AG09309 (cell line): ENCODE data around the gene C12orf50.

Experiments used
- DNase-seq: peaks from one replicate; pipeline ENCODE4 v3.0.0-alpha.2; 2010; ENCODE audit warnings: low read depth
- H3K4me3 ChIP-seq: 2 replicates; pipeline ENCODE4 v1.5.1; 2011; ENCODE audit warnings: mild to moderate bottlenecking, low read depth, low read length, moderate library complexity; ENCODE audit not compliant: control insufficient read depth
- CTCF ChIP-seq: IDR thresholded peaks from 2 replicates; pipeline ENCODE4 v1.5.1; 2011; ENCODE audit warnings: mild to moderate bottlenecking, low read depth, low read length, inconsistent platforms; ENCODE audit not compliant: insufficient read depth, control insufficient read depth; ENCODE audit errors: missing control alignments

The C12orf50 gene

GRCh38 chr12:88001327-88001726, 27.9 kb downstream of the C12orf50 start:
- no peak overlapping the region for H3K4me3 ChIP-seq
- DNase-seq, result no peak
- TF ChIP-seq CTCF, result no peak

GRCh38 chr12:87995581-87996178, 33.5 kb downstream of the C12orf50 start:
- peak; percentile 27 for DNase-seq
- peak; percentile 79 for TF ChIP-seq CTCF
- no peak overlapping the region for H3K4me3 ChIP-seq

- no peak for DNase-seq
- TF ChIP-seq CTCF, result no peak
- no peak overlapping the region for H3K4me3 ChIP-seq
These were observed 37.7 kb downstream of the C12orf50 start for GRCh38 chr12:87991483-87991882.

DNA sequence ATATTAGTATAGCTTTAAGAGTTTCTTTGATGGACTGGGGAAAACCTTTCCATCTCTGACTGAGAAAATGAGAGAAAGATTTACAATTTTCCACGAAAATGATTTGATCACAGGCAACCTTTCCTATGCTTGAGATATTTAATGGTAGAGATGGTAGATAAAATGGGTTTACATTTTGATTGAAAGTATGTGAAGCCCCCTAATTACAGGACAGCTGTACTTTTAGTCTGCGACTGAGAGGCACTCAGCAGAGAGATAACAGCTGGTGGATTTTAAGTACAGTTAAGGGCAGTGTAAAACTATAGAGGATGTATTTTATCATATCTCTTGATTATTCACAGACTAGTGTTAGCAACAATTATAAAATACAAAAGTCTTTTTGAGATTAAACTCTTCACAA, 40.7 kb downstream of the C12orf50 start:
- H3K4me3 ChIP-seq, result no peak overlapping the region
- DNase-seq, result no peak
- no peak for TF ChIP-seq CTCF

- no peak for TF ChIP-seq CTCF
- DNase-seq, result no peak
- no peak overlapping the region for H3K4me3 ChIP-seq
These were observed 44.0 kb downstream of the C12orf50 start for GRCh38 chr12:87985069-87985675.

DNA sequence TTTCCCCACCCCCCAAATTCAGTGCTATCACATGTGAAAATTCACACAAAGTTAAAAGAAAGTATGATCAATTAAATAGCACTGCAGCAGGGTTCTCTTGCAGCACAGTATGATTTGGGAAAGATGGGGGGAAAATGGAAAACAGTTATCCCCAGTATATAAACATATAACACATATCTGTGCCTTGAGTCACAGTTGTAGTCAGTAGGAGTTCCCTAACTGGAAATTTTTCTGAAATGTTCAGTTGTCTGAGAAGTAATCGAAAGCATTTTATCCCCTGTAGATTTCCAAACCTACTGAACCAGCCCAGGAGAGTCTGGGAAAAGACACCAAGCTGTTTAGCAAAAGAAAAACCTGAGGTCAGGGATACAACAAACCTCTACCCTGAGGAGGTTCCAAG, 47.0 kb downstream of the C12orf50 start:
- no peak for TF ChIP-seq CTCF
- DNase-seq, result no peak
- H3K4me3 ChIP-seq, result no peak overlapping the region
